A549 treated with GW870086 at 1 μM for 4 hours (cell line): ENCODE measurements around the gene IGSF23. TPM values are rescaled to one million over a fixed set of nuclear protein-coding genes. Genes with fewer than 3 reads are reported as not detected.

ENCODE experiments used
- total RNA-seq: library from RNA; stranded (reverse); fragments of 200-300 nt; extraction: Qiagen RNA extraction; gene quantifications from 5 replicates; pipeline ENCODE4 v1.2.3, GENCODE V29; 2022; ENCODE audit warnings: low read depth

IGSF23 gene, protein sequence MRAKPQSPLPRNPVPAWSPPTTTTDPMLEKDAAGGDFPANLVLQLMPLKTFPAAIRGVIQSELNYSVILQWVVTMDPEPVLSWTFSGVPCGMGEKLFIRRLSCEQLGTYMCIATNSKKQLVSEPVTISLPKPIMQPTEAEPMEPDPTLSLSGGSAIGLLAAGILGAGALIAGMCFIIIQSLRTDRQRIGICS
- 0.41 to 0.66 TPM (median 0.59 TPM) in 5 replicates for total RNA-seq

GRCh38 chr19:44613295-44614178 is at the start of gene IGSF23:
Gene IGSF23, plus strand, starts transcription at chr19:44613563. Its CDS starts 83 bp downstream, at chr19:44613646.

GRCh38 chr19:44643605-44644401 is 30.4 kb downstream of the IGSF23 start, which contains the start of gene PVR:
Gene PVR, plus strand, starts transcription at chr19:44643910. Its CDS starts 187 bp downstream, at chr19:44644097.

DNA sequence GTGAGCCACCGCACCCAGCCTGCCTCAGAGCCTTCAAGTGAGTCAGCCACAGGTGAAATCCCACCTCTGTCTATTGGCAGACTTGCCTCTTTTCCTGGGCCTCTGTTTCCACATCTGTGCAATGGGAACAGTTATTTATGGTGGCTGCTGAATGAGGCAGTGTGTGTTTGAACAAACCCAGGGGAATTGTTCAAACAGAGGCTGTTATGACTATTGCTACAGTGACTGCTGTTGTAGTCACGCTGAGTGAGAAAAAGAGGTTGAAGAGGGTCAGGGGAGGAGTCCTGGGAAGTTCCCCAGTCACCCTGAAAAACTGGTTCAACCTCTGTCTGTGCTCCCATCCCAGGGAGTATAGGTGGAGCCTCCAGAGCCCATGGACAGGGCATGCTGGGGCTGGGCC is 58.0 kb downstream of the IGSF23 start, which contains the start of gene CEACAM19:
Gene CEACAM19, plus strand, starts transcription at position 83 of the 400 bp plus-strand sequence. CDS start 450 bp downstream, outside the sequence.

Other genes with a start within 250 kb of the IGSF23 start
- gene ZNF285, start 212.0 kb upstream of the IGSF23 start, total RNA-seq, result 1.7 to 2.5 TPM (median 2.4 TPM) in 5 replicates
- gene ZNF229, start 165.1 kb upstream of the IGSF23 start, total RNA-seq, result 2.3 to 3.4 TPM (median 3.0 TPM) in 5 replicates
- 8.0 to 9.3 TPM (median 8.1 TPM) in 5 replicates for gene ZNF180, start 113.0 kb upstream of the IGSF23 start, total RNA-seq
- 0.10 TPM in 1 of 5 replicates, not detected in the others for gene CEACAM20, start 83.9 kb upstream of the IGSF23 start, total RNA-seq
- gene PVR, start 30.3 kb downstream of the IGSF23 start, total RNA-seq, result 106 to 117 TPM (median 111 TPM) in 5 replicates
- gene CEACAM19, start 57.9 kb downstream of the IGSF23 start, total RNA-seq, result 7.3 to 10.3 TPM (median 9.3 TPM) in 5 replicates
- 0.10 to 0.12 TPM (median 0.11 TPM) in 3 of 5 replicates, not detected in the others for gene CEACAM16, start 85.6 kb downstream of the IGSF23 start, total RNA-seq
- 38.4 to 70.3 TPM (median 61.0 TPM) in 5 replicates for gene BCL3, start 135.1 kb downstream of the IGSF23 start, total RNA-seq
- gene CBLC, start 164.3 kb downstream of the IGSF23 start, total RNA-seq, result not detected in 5 replicates
- gene BCAM, start 195.5 kb downstream of the IGSF23 start, total RNA-seq, result 64.5 to 83.6 TPM (median 79.2 TPM) in 5 replicates
- 66.5 to 83.2 TPM (median 79.6 TPM) in 5 replicates for gene NECTIN2, start 232.7 kb downstream of the IGSF23 start, total RNA-seq